ENCODE results near the gene C11orf98.

C11orf98 gene

GRCh38 chr11:62671236-62671607, 6.2 kb upstream of the C11orf98 start:
- Histone ChIP-seq H3K36me3 (ENCODE audit: insufficient read depth, low read length) (no peaks in the 10 kb centered on the region; the same call in 1 of the 2 replicates), H3K4me2 (ENCODE audit: low read depth, low read length, poor library complexity, severe bottlenecking) (peak overlapping the region; percentile 87), H3F3A (ENCODE audit: low read depth) (no peaks in the 10 kb centered on the region; the same call in 1 of the 2 replicates), H3K9ac (ENCODE audit: low read depth, low read length, poor library complexity, severe bottlenecking) (peak overlapping the region; percentile 91), H3K79me2 (ENCODE audit: insufficient read depth, low read length) (peaks cover 73% of the 10 kb centered on the region), H3K4me1 (ENCODE audit: insufficient read depth, low read length, poor library complexity, severe bottlenecking) (peaks cover 42% of the 10 kb centered on the region), H3K27me3 (ENCODE audit: insufficient read depth, low read length, poor library complexity, severe bottlenecking) (no peaks in the 10 kb centered on the region), H2AFZ (ENCODE audit: low read length) (peak overlapping the region; percentile 91), H3K9me2 (replicated peaks; ENCODE audit: low read depth, low read length) (no peaks in the 10 kb centered on the region), H4K20me1 (ENCODE audit: insufficient read depth, low read length, poor library complexity, severe bottlenecking) (peaks cover 23% of the 10 kb centered on the region), H3K4me3 (ENCODE audit: low read length, poor library complexity, severe bottlenecking) (peak overlapping the region; percentile 80), H3K9me3 (ENCODE audit: insufficient read depth, low read depth, low read length) (no peaks in the 10 kb centered on the region)
- TF ChIP-seq CTCF (conservative IDR thresholded peaks at IDR 0.05; ENCODE audit: low read length) (no peak), EZH2phosphoT487 (IDR thresholded peaks at IDR 0.05; ENCODE audit: borderline replicate concordance) (no peak)

GRCh38 chr11:62669420-62670161, 4.6 kb upstream of the C11orf98 start:
- Histone ChIP-seq H3K4me3 (ENCODE audit: low read length, poor library complexity, severe bottlenecking) (no peak overlapping the region), H2AFZ (ENCODE audit: low read length) (no peak overlapping the region), H3K79me2 (ENCODE audit: insufficient read depth, low read length) (peaks cover 77% of the 10 kb centered on the region), H3K9me2 (replicated peaks; ENCODE audit: low read depth, low read length) (no peaks in the 10 kb centered on the region), H4K20me1 (ENCODE audit: insufficient read depth, low read length, poor library complexity, severe bottlenecking) (peaks cover 27% of the 10 kb centered on the region), H3K9me3 (ENCODE audit: insufficient read depth, low read depth, low read length) (no peaks in the 10 kb centered on the region), H3K4me2 (ENCODE audit: low read depth, low read length, poor library complexity, severe bottlenecking) (peak overlapping the region; percentile 87), H3K27me3 (ENCODE audit: insufficient read depth, low read length, poor library complexity, severe bottlenecking) (no peaks in the 10 kb centered on the region), H3K9ac (ENCODE audit: low read depth, low read length, poor library complexity, severe bottlenecking) (peak overlapping the region; percentile 91), H3K4me1 (ENCODE audit: insufficient read depth, low read length, poor library complexity, severe bottlenecking) (peaks cover 52% of the 10 kb centered on the region), H3K36me3 (ENCODE audit: insufficient read depth, low read length) (no peaks in the 10 kb centered on the region; the same call in 1 of the 2 replicates), H3F3A (ENCODE audit: low read depth) (peaks cover 3% of the 10 kb centered on the region; the same call in 1 of the 2 replicates)
- TF ChIP-seq CTCF (conservative IDR thresholded peaks at IDR 0.05; ENCODE audit: low read length) = no peak
- no peak for TF ChIP-seq EZH2phosphoT487 (IDR thresholded peaks at IDR 0.05; ENCODE audit: borderline replicate concordance)

GRCh38 chr11:62667460-62667859, 2.5 kb upstream of the C11orf98 start:
- H3K9me2 ChIP-seq (replicated peaks; ENCODE audit: low read depth, low read length) = no peaks in the 10 kb centered on the region
- peaks cover 44% of the 10 kb centered on the region for H3K4me1 ChIP-seq (ENCODE audit: insufficient read depth, low read length, poor library complexity, severe bottlenecking)
- no peak for TF ChIP-seq EZH2phosphoT487 (IDR thresholded peaks at IDR 0.05; ENCODE audit: borderline replicate concordance)
- TF ChIP-seq CTCF (conservative IDR thresholded peaks at IDR 0.05; ENCODE audit: low read length) = no peak
- H3K9me3 ChIP-seq (ENCODE audit: insufficient read depth, low read depth, low read length) = no peaks in the 10 kb centered on the region
- H3K4me3 ChIP-seq (ENCODE audit: low read length, poor library complexity, severe bottlenecking) = no peak overlapping the region
- peak overlapping the region; percentile 79 for H3K4me2 ChIP-seq (ENCODE audit: low read depth, low read length, poor library complexity, severe bottlenecking)
- no peaks in the 10 kb centered on the region for H3K27me3 ChIP-seq (ENCODE audit: insufficient read depth, low read length, poor library complexity, severe bottlenecking)
- H4K20me1 ChIP-seq (ENCODE audit: insufficient read depth, low read length, poor library complexity, severe bottlenecking) = peaks cover 21% of the 10 kb centered on the region
- H3K36me3 ChIP-seq (ENCODE audit: insufficient read depth, low read length) = peaks cover 5% of the 10 kb centered on the region; the same call in 1 of the 2 replicates
- H2AFZ ChIP-seq (ENCODE audit: low read length) = no peak overlapping the region
- H3F3A ChIP-seq (ENCODE audit: low read depth) = peaks cover 5% of the 10 kb centered on the region; the same call in 1 of the 2 replicates
- H3K79me2 ChIP-seq (ENCODE audit: insufficient read depth, low read length) = peaks cover 74% of the 10 kb centered on the region
- peak overlapping the region; percentile 89 for H3K9ac ChIP-seq (ENCODE audit: low read depth, low read length, poor library complexity, severe bottlenecking)

Measured in Loucy (cell line).